ENCODE results near the gene RAC2. TPM values are rescaled to one million over a fixed set of nuclear protein-coding genes. Genes with fewer than 3 reads are reported as not detected.

The RAC2 gene
- total RNA-seq, 4 donors from 2014 or later, result 10.0 to 124 (median 20.6) TPM

DNA sequence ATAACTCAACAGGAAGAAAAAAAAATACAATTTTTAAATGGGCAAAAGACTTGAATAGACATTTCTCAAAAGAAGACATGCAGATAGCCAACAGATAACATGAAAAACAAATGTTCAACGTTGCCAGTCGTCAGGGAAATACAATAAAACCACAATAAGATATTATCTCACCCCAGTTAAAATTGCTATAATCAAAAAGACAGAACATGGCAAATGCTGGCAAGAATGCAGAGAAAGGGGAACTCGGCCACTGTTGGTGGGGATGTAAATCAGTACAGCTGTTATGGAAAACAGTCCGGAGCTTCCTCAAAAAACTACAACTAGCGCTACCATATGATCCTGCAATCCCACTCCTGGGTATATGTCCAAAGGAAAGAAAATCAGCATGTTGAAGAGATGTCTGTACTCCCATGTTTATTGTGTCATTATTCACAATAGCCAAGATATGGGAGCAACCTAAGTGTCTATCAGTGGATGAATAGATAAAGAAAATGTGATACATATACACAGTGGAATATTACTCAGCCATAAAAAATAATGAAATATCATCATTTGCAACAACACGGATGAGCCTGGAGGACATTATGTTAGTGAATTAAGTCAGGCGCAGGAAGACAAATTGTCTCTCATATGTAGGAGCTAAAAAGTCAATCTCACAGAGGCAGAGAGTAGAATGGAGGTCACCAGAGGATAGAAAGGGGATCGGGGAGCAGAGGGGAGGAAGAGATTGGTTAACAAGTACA lies 26.0 kb upstream of the RAC2 start:
- no peak overlapping the region for H3K4me3 ChIP-seq
- H3K36me3 ChIP-seq, result no peaks in the 10 kb centered on the region
- peaks cover 0 to 17% (median 7%) of the 10 kb centered on the region in 4 donors for H3K4me1 ChIP-seq
- no peaks in the 10 kb centered on the region for H3K9me3 ChIP-seq
- no peaks in the 10 kb centered on the region for H3K27me3 ChIP-seq
- DNase-seq, result no peak
- TF ChIP-seq, protein P1, sequence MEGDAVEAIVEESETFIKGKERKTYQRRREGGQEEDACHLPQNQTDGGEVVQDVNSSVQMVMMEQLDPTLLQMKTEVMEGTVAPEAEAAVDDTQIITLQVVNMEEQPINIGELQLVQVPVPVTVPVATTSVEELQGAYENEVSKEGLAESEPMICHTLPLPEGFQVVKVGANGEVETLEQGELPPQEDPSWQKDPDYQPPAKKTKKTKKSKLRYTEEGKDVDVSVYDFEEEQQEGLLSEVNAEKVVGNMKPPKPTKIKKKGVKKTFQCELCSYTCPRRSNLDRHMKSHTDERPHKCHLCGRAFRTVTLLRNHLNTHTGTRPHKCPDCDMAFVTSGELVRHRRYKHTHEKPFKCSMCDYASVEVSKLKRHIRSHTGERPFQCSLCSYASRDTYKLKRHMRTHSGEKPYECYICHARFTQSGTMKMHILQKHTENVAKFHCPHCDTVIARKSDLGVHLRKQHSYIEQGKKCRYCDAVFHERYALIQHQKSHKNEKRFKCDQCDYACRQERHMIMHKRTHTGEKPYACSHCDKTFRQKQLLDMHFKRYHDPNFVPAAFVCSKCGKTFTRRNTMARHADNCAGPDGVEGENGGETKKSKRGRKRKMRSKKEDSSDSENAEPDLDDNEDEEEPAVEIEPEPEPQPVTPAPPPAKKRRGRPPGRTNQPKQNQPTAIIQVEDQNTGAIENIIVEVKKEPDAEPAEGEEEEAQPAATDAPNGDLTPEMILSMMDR (IDR thresholded peaks at IDR 0.05), result no peak
- TF ChIP-seq POLR2A (IDR thresholded peaks at IDR 0.05), result no peak
- H3K27ac ChIP-seq, result no peak overlapping the region

DNA sequence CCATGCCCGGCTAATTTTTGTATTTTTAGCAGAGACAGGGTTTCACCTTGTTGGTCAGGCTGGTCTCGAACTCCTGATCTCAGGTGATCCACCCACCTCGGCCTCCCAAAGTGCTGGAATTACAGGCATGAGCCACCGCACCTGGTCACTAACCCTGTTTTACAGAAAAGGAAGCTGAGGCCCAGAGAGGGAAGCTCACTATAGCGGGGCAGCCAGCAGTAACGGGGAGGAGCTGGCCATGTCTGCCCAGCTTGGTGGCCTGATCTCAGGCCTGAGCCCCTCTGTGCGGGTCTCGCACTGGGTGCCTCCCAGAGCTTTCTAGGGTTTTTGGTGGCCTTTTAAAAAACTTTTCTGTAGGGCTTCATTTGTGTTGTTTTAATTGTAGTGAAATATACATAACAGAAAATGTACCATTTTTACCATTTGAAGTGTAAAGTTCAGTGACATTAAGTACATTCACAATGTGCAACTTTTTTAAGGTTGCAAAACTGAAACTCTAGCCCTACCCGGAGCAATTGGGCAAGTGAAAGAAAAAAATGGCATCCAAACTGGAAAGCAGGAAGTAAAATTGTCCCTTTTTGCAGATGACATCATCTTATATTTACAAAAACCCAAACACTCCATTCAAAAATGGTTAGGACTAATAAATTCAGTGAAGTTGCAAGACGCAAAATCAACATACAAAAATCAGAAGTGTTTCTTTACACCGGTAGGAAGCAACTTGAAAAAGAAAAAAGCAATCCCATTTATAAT lies 23.8 kb upstream of the RAC2 start:
- Histone ChIP-seq H3K4me1 (peaks cover 0 to 6% (median 2%) of the 10 kb centered on the region in 4 donors), H3K4me3 (peak overlapping the region in 3 of 4 donors; percentile 43 to 57 (median 45)), H3K27me3 (no peaks in the 10 kb centered on the region), H3K36me3 (no peaks in the 10 kb centered on the region), H3K27ac (peak overlapping the region; percentile 9 to 75 (median 59)), H3K9me3 (peaks cover 0 to 11% (median 5%) of the 10 kb centered on the region in 4 donors)
- no peak for TF ChIP-seq POLR2A (IDR thresholded peaks at IDR 0.05)
- TF ChIP-seq, protein P1 (IDR thresholded peaks at IDR 0.05), result no peak
- peak in 1 of 3 donors; percentile 32 for DNase-seq

DNA sequence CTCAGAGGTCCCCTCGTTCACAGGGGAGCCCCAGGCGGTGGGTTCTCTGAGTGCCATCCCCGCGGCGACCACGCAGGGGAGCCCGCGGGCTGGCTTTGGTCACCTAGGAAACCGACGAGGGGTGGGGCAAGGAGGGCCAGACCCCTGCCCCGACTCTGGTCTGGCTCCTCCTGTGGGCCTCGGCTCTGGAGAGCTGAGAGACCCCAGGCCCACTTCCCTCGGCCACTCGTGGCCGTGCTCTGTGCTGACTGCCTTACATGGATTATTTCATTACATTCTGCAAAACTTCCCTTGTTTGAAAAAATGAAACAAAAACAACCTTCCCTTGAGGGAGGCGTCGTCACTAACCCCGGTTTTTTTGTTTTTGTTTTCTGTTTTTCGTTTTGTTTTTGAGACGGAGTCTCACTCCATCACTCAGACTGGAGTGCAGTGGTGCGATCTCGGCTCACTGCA lies 23.1 kb upstream of the RAC2 start:
- H3K4me3 ChIP-seq, result peak overlapping the region; percentile 43 to 57 (median 46)

DNA sequence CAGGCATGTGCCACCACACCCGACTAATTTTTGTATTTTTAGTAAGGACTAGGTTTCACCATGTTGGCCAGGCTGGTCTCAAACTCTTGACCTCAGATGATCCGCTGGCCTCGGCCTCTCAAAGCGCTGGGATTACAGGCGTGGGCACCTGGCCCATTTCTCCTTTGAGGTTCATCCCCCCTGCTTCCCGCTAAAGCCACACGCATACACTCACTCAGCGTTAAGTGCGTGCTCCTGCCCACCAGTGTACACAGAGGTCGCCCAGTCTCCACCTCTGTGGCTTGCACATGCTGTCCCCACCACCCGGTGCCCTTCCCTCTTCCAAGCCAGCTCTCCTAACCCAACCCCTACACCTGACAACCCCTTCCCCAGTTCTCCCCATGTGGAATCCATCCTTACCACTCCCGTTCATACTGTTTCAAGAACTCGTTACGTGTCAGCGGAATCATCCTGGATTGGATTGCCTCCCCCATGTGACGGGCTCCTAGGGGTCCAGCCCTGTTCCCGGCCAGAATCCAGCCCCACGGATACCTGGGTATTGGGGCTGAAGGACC lies 22.6 kb upstream of the RAC2 start:
- peak overlapping the region in 3 of 4 donors; percentile 54 to 75 (median 64) for H3K27ac ChIP-seq
- H3K27me3 ChIP-seq, result no peaks in the 10 kb centered on the region
- TF ChIP-seq POLR2A (IDR thresholded peaks at IDR 0.05), result no peak
- TF ChIP-seq, protein P1 (IDR thresholded peaks at IDR 0.05), result no peak
- DNase-seq, result peak in 1 of 3 donors; percentile 34
- H3K4me1 ChIP-seq, result peaks cover 0 to 6% (median 2%) of the 10 kb centered on the region in 4 donors
- H3K36me3 ChIP-seq, result no peaks in the 10 kb centered on the region
- peak overlapping the region; percentile 43 to 57 (median 46) for H3K4me3 ChIP-seq
- H3K9me3 ChIP-seq, result peaks cover 0 to 11% (median 5%) of the 10 kb centered on the region in 4 donors

More for the DNA sequence above, 23.1 kb upstream of the RAC2 start:
- Histone ChIP-seq H3K4me1 (peaks cover 0 to 6% (median 2%) of the 10 kb centered on the region in 4 donors), H3K27ac (peak overlapping the region; percentile 9 to 75 (median 59)), H3K36me3 (no peaks in the 10 kb centered on the region), H3K9me3 (peaks cover 0 to 11% (median 5%) of the 10 kb centered on the region in 4 donors), H3K27me3 (no peaks in the 10 kb centered on the region)
- DNase-seq, result peak; percentile 63 to 79 (median 73)
- TF ChIP-seq, protein P1 (IDR thresholded peaks at IDR 0.05), result peak; percentile 51 to 97 (median 78)
- TF ChIP-seq POLR2A (IDR thresholded peaks at IDR 0.05), result no peak

Data from Peyer's patch (tissue), 4 donors.